SU-DHL-6 (cell line): ENCODE results near the gene SAFB2.

Experiments used
- H2AFZ ChIP-seq: fragments of 200-600 bp; sonication (generic); 2 replicates; pipeline ENCODE4 v1.6.1; 2014; ENCODE audit warnings: low read depth, mild to moderate bottlenecking, moderate library complexity, mixed read lengths, antibody characterized with exemption, low read length; ENCODE audit not compliant: severe bottlenecking
- H3F3A ChIP-seq: fragments of 200-600 bp; shearing (Covaris generic); 2 replicates; pipeline ENCODE4 v1.6.0; 2016; ENCODE audit warnings: antibody characterized with exemption, mild to moderate bottlenecking; ENCODE audit not compliant: insufficient read depth
- H3K27ac ChIP-seq: fragments of 200-600 bp; sonication (generic); 2 replicates; pipeline ENCODE4 v1.5.1; 2016; ENCODE audit warnings: low read depth, mild to moderate bottlenecking, low read length, moderate library complexity, mixed read lengths
- H3K27me3 ChIP-seq: fragments of 200-600 bp; sonication (generic), shearing (Covaris generic); 2 replicates; pipeline ENCODE4 v1.6.0; 2014; ENCODE audit warnings: mild to moderate bottlenecking, low read length
- H3K36me3 ChIP-seq: fragments of 200-600 bp; sonication (generic); 2 replicates; pipeline ENCODE4 v1.6.1; 2014; ENCODE audit warnings: mild to moderate bottlenecking, low read length, mixed read lengths
- H3K4me2 ChIP-seq: fragments of 300-600, 200-600 bp; shearing (Covaris generic), sonication (generic); 2 replicates; pipeline ENCODE4 v1.6.0; 2014; ENCODE audit warnings: low read length, low read depth, mild to moderate bottlenecking; ENCODE audit not compliant: poor library complexity, severe bottlenecking
- H3K4me3 ChIP-seq: fragments of 200-600 bp; sonication (generic); 2 replicates; pipeline ENCODE4 v1.5.1; 2014; ENCODE audit warnings: antibody characterized with exemption, low read length, mild to moderate bottlenecking, mixed read lengths; ENCODE audit not compliant: insufficient read depth, poor library complexity, severe bottlenecking
- H3K79me2 ChIP-seq: fragments of 200-600 bp; sonication (generic); 2 replicates; pipeline ENCODE4 v1.6.1; 2014; ENCODE audit warnings: mild to moderate bottlenecking, low read length, moderate library complexity; ENCODE audit not compliant: insufficient read depth
- H3K9ac ChIP-seq: fragments of 200-600 bp; sonication (generic); 2 replicates; pipeline ENCODE4 v1.7.0; 2014; ENCODE audit warnings: mild to moderate bottlenecking, low read length
- H3K9me2 ChIP-seq: fragments of 200-600 bp; sonication (generic); replicated peaks from 2 replicates; pipeline ENCODE4 v1.6.1; 2014; ENCODE audit warnings: low read length; ENCODE audit not compliant: insufficient read depth
- H3K9me3 ChIP-seq: fragments of 200-600 bp; sonication (generic); 2 replicates; pipeline ENCODE4 v1.6.1; 2014; ENCODE audit warnings: low read length, mixed read lengths; ENCODE audit not compliant: insufficient read depth
- H4K20me1 ChIP-seq: fragments of 200-600 bp; sonication (generic); 2 replicates; pipeline ENCODE4 v1.6.1; 2014; ENCODE audit warnings: low read depth, mild to moderate bottlenecking, antibody characterized with exemption, low read length, moderate library complexity, mixed read lengths
- CTCF ChIP-seq: fragments of 200-600 bp; sonication (generic); IDR thresholded peaks from one replicate; pipeline ENCODE4 v1.5.1; 2017; ENCODE audit warnings: antibody characterized with exemption, mild to moderate bottlenecking, low read length, moderate library complexity; ENCODE audit not compliant: insufficient read depth, poor library complexity, severe bottlenecking
- EZH2phosphoT487 ChIP-seq: fragments of 200-600 bp; sonication (generic), shearing (Covaris generic); conservative IDR thresholded peaks from 2 replicates; pipeline ENCODE4 v1.6.1; 2018; ENCODE audit warnings: mild to moderate bottlenecking, antibody characterized with exemption, low read length, moderate library complexity, mixed read lengths

The SAFB2 gene

GRCh38 chr19:5593343-5594255 lies 29.0 kb downstream of the SAFB2 start:
- no peaks in the 10 kb centered on the region for H3K9me2 ChIP-seq
- H3K4me2 ChIP-seq, result no peak overlapping the region
- H3K9me3 ChIP-seq, result no peaks in the 10 kb centered on the region
- H3K27me3 ChIP-seq, result no peaks in the 10 kb centered on the region
- H3K79me2 ChIP-seq, result peaks cover 10% of the 10 kb centered on the region; the same call in 1 of the 2 replicates
- H3K27ac ChIP-seq, result no peak overlapping the region
- H4K20me1 ChIP-seq, result no peaks in the 10 kb centered on the region
- H3K4me3 ChIP-seq, result no peak overlapping the region
- H3F3A ChIP-seq, result no peaks in the 10 kb centered on the region
- H3K9ac ChIP-seq, result no peak overlapping the region
- no peak for TF ChIP-seq EZH2phosphoT487
- no peak for TF ChIP-seq CTCF
- H2AFZ ChIP-seq, result no peak overlapping the region
- H3K36me3 ChIP-seq, result peaks cover 5% of the 10 kb centered on the region; the same call in 1 of the 2 replicates

- no peaks in the 10 kb centered on the region for H4K20me1 ChIP-seq
- 0 out of 2 replicates have a peak, but pooled peaks cover 3% of the 10 kb centered on the region for H3K36me3 ChIP-seq
- TF ChIP-seq CTCF (no peak), EZH2phosphoT487 (no peak)
Measured at GRCh38 chr19:5592531-5593342, 29.8 kb downstream of the SAFB2 start.

GRCh38 chr19:5591476-5591875 lies 31.1 kb downstream of the SAFB2 start:
- Histone ChIP-seq H2AFZ (no peak overlapping the region), H4K20me1 (no peaks in the 10 kb centered on the region), H3K4me3 (no peak overlapping the region), H3K4me2 (no peak overlapping the region), H3K9me3 (no peaks in the 10 kb centered on the region), H3K27me3 (no peaks in the 10 kb centered on the region), H3F3A (no peaks in the 10 kb centered on the region), H3K27ac (no peak overlapping the region), H3K9me2 (no peaks in the 10 kb centered on the region), H3K79me2 (peaks cover 1% of the 10 kb centered on the region; the same call in 1 of the 2 replicates), H3K9ac (no peak overlapping the region), H3K36me3 (0 out of 2 replicates have a peak, but pooled peaks cover 6% of the 10 kb centered on the region)
- TF ChIP-seq CTCF (no peak), EZH2phosphoT487 (no peak)

More at GRCh38 chr19:5592531-5593342, 29.8 kb downstream of the SAFB2 start:
- Histone ChIP-seq H3K27me3 (no peaks in the 10 kb centered on the region), H3K27ac (no peak overlapping the region), H3K9ac (no peak overlapping the region), H3K9me3 (no peaks in the 10 kb centered on the region), H3K79me2 (peaks cover 10% of the 10 kb centered on the region; the same call in 1 of the 2 replicates), H3F3A (no peaks in the 10 kb centered on the region), H3K4me2 (no peak overlapping the region), H3K9me2 (no peaks in the 10 kb centered on the region), H2AFZ (no peak overlapping the region), H3K4me3 (no peak overlapping the region)
